ENCODE results near the gene NIPAL3.

The NIPAL3 gene

GRCh38 chr1:24391882-24392603, 23.6 kb upstream of the NIPAL3 start:
- no peak for DNase-seq

DNA sequence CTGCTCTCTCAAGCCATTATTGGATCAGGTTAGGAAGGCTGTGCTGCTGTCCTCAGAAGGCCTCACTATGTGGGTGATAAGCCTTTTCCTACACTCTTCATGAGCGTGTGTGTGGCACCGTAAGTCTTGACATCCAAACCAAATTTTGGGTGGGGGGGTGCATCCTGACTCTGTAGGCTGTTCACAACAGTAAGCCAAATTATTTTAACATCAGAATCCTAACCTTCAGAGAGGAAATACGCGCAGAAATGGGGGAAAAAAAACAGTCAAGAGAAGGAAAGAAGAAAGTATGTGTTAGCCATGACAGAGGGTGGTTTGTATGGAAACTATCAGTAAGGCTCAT, 23.0 kb upstream of the NIPAL3 start:
- no peak for DNase-seq

DNA sequence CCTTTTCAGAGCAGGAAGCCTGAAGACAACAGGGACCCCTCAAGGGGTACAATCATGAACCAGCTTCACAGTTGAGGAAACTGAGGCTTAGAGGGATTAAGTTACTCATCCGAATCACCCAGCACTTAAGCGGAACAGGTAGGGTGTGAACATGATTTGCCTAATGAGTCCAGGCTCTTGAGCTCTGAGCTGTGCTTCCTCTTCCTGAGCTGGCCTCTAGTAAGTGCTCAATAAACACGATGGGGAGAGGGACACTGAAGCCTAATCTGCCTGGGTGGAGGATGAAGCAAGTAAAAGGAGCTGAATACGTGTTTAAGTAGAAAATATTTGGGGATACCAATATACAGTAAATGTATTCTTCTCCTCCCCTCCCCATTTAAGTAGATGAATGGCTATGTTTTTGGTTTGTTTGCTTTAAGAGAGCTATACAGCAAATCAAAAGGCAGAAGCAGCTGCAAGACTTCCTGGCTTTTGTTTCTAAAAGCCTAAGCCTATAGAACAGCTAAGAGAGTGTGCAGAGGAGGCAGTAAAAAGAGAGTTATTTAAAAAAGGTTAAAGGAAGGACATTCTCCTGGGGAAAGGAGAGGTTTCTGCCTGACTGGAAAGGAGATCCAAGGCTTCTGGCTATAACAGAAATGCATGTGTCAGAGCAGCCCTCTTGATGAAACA, 22.5 kb upstream of the NIPAL3 start:
- DNase-seq, result no peak

GRCh38 chr1:24393892-24394291, 21.7 kb upstream of the NIPAL3 start:
- DNase-seq, result no peak

- no peak for DNase-seq
These were observed 15.5 kb upstream of the NIPAL3 start for GRCh38 chr1:24400065-24400464.

DNA sequence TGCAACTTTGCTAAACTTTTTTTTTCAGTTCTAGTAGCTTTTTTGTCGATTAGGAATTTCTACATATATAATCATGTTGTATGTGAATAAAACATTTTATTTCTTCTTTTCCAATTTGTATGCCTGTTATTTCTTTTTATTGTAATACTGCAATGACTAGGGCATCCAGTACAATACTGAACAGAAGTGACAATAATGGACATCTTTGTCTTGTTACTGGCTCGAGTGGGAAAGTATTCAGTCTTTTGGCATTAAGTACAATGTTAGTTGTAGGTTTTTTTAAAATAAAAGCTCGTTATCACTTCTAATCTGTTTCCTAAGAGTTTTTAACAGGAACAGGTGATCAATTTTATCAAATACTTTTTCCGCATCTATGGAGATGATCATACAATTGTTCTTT, 11.8 kb upstream of the NIPAL3 start:
- no peak for DNase-seq

DNA sequence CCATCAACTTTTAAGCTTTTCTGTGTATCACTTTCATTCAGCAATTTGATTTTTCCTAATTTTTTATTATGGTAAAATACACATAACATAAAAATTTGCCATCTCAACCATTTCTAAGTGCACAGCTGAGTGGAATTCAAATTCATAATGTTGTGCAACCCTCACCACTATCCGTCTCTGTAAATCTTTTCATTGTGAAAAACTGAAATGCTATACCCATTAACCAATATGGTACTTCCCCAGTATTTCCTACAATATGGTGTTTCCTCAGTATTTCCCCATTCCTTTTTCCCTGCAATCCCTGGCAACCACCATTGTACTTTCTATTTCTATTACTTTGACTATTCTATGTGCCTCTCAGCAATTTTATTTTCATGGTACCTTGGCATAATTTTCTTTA, 8.8 kb upstream of the NIPAL3 start:
- no peak for DNase-seq

GRCh38 chr1:24409535-24409934, 6.1 kb upstream of the NIPAL3 start:
- no peak for DNase-seq

DNA sequence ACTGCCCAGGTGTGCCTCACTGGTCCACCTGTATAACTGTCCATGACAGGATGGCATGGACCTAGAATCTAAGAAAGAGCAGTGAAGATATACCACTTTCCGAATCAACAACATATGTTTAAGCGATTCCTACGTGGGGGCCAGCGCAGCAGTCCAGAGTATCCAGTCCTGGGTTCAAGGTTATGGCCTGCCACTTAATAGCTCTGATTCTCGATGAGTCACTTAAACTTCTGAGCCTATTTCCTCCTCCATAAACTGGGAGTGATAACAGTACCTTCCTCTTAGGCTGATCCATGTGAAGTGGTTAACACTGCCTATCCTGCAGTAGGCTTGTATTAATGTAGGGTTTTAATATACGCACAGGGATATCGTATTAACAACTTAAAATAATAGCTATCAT, 4.9 kb upstream of the NIPAL3 start:
- DNase-seq, result no peak

DNA sequence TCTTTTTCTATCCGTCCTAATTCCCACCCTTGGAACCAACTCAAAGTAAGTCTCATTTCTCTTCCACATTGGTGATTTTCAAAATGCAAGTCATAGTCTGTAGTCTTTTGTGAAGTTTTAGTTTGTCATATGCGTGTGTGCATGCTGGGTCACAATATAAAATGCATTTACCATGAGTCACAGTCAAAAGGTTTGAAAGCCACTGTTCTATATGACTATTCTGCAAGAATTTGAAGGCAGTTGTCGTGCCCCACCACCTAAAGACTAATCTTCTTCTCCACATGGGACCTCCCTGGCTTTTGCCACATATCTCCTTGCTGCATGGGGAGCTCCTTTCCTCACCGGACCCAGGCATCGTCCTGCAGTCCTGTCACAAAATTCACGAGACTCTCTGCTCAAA, 3.6 kb upstream of the NIPAL3 start:
- DNase-seq, result no peak

DNA sequence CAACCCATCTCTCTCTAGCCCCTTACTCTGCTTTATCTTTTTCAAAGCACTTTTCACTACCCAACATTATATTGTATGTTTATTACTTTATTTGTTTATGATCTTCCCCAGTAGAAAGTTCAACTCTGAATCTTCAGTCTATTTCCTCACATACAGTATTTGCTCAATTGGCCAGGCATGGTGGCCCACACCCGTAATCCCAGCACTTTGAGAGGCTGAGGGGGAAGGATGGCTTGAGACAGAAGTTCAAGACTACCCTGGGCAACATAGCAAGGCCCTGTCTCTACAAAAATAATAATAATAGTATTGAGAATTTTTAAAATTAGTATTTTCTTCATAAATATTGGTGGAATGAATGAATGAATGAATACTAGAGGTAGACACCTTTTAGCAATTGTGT, 3.2 kb upstream of the NIPAL3 start:
- no peak for DNase-seq

DNA sequence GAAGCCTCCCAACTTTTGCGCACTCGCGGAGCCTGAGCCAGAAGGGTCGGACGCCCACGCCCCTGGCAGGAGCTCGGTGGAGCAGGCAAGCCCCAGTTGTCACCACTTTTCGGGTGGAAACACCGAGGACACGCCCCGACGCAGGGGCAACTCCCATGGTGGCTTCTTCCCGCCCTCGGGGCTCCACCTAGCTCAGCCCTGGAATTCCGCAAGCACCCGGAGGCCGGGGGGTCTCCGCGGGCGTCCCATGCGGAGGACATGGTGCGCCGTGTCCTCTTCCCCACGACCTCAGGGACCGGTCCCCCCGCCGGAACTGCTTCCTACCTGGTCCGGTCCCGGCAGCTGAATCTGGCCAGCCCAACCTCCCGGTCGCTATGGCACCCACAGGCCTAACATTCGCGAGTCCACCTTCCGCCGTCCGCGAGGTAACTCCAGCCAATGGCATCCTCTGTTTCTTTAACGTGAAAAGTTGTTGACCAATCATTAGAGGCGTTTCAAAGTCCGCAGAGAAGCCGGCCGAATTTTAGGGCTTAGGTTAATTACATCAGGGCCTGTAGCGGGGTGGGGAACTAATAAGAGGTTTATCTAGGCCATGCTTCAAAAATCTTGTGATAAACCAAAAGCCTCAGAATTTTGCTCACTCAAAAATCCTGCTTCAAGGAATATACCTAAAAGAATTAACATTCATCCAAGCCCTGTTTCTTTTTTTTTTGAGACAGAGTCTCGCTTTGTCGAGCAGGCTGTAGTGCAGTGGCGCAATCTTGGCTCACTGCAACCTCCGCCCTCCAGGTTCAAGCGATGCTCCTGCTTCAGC, 2.0 kb upstream of the NIPAL3 start, which contains the start of gene STPG1:
STPG1 (minus strand) TSS at position 433 of the 814 bp plus-strand sequence. CDS start 12,394 bp downstream, outside the sequence.
- peak; percentile 76 to 77 for DNase-seq

GRCh38 chr1:24414775-24415333, 748 bp upstream of the NIPAL3 start:
- DNase-seq, result no peak

GRCh38 chr1:24415910-24416665, 486 bp downstream of the NIPAL3 start:
- no peak for DNase-seq

- peak in 1 of 2 experiments; percentile 36 for DNase-seq
These were observed 1.2 kb downstream of the NIPAL3 start for GRCh38 chr1:24416666-24417391.

DNA sequence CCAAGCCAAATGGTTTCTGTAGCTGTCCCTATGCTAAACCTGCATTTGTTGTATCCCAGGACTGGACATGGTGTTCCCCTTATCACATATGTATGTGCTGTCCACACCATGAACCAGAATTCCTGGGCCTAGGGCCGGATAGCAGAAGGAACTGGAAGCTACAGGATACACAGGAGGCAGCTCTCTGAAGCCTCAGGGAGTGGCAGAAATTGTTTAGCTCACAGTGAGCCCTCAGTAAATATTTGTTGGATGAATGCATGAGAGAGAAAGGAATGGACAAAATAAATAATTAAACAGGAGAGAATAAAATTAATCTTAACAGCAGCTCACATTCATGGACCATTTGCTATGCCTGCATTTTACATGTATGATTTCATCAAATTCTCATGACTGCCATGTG, 2.1 kb downstream of the NIPAL3 start:
- DNase-seq, result no peak

- DNase-seq, result peak; percentile 81 to 86
These were observed 3.5 kb downstream of the NIPAL3 start for GRCh38 chr1:24418898-24419628.

DNA sequence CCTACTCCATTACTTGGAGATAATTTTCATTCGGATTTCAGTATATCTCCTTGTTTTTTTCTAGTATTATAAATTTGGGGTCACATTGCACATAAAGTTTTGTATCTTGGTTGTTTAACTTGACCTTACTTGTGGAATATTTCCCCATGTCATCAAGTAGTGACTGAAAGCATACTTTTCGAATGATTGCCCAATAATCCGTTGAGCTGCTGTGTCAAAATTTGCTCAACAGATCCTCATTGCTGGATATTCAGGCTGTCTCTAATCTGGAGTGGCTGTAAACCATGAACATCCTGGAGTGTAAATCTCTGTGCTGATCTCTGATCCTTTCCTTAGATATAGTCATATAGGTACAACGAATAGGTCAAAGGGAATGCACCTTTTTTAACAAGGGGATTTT, 4.9 kb downstream of the NIPAL3 start:
- no peak for DNase-seq

- no peak for DNase-seq
These were observed 5.9 kb downstream of the NIPAL3 start for GRCh38 chr1:24421502-24421901.

DNA sequence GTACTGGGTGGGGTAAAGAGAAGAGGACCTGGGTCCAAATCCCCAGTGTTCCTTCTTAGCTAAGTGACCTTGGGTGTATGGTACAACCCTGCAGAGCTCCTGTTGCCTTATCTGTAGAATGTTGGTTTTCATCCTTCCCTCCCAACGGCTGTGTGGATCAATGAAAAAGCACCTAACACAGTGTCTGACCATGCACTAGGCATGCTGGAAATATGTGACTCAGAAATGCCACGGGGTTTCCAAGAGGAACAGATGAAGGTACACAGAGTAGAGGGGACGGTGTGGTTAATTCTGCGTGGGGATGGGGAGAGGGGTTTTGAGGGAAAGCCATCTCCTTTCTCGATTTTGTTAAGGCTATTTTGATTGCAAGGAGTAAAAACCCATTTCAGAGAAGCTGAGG, 8.6 kb downstream of the NIPAL3 start:
- DNase-seq, result no peak

GRCh38 chr1:24424990-24425389, 9.4 kb downstream of the NIPAL3 start:
- DNase-seq, result no peak
